ENCODE results near the gene NEDD8.

Gene NEDD8

DNA sequence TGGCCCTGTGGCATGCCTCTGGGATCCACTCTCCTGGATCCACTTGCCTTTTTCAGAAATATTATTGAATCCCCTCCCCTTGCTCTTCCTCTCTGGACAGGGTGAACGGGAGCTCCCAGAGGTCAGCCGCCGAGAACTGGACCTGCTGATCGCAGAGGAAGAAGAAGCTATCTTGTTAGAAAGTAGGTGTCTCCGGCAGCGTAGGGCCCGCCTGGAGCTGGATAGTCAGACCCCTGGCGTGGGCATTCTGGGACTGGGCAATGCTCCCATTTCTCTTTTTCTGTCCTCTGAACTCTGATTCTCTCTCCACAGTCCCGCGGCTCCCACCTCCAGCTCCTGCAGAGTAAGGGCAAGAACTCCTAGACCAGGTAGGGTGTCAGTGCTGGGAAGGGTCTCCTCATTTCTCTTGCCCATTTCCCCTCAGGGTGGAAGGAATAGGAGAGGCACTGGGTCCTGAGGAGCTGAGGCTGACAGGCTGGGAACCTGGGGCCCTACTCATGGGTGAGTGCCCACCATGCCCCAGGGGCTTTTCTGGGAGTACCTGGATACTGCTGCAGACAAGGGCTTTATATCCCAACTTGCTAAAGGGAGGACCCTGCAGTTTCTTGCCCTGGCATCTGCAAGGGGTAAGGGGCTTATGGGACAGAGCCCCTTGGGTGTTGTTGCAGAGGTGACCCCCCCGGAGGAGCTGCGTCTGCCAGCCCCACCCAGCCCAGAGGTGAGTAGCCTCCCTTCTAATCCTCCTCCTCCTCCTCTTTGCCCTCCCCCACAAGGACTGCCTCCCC, 54.9 kb downstream of the NEDD8 start:
- no peak for DNase-seq

DNA sequence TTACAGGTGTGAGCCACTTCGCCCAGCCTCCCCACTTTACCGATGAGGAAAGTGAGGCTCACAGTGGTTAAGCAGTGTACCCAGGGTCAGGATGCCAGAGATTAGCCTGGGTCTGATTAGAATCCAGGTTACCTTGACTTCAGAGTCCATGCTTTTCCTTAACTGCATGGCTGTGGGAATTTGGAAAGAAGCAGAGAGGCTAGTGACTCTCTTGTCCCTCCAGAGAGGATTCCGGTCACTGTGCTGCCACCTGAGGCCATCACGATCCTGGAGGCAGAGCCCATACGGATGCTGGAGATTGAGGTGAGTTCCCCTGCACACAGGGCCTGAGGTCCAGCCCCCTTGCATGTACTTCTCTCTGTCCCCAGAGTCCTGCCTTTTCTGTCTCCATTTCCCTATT, 55.6 kb downstream of the NEDD8 start:
- DNase-seq = no peak

DNA sequence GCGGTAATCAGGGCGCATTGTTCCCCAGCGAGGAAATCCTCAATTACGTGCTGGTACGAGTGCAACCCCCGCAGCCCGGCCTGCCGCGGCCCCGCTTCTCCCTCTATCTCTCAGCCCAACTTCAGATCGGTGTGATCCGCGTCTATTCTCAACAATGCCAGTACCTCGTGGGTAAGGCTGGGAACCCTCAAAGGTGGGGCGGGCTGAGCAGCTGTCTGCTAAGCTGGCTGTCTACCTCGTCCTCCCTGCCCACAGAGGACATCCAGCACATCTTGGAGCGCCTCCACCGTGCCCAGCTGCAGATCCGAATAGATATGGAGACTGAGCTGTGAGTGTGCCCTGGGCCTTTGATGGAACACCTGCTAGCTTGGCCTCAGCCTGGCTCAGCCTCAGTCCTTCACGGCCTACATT, 59.3 kb downstream of the NEDD8 start:
- DNase-seq = no peak

DNA sequence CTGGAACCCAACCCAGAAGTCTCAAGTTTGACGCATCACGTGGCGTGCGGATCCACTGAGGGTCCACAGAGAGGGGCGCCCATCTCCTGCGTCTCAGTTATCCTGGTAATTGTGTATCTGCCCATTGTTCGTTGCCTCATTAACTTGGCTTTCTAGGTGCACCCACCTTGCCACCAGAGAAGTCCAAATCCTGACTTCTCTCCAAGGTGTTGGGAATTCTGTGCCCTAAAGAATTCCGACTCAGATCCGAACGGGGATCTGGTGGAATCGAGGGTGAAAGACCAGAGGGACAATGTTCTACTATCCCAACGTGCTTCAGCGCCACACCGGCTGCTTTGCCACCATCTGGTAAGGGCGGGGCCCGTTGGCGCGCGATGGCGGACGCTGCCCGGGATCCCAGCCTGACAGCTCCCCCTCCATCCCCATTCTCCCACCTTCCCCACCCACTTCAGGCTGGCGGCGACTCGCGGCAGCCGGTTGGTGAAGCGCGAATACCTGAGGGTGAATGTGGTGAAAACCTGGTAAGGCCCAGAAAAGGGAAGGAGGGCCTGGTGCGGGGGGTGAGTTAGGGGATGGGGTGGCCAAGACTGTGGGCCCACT, 59.8 kb downstream of the NEDD8 start:
- no peak for DNase-seq

DNA sequence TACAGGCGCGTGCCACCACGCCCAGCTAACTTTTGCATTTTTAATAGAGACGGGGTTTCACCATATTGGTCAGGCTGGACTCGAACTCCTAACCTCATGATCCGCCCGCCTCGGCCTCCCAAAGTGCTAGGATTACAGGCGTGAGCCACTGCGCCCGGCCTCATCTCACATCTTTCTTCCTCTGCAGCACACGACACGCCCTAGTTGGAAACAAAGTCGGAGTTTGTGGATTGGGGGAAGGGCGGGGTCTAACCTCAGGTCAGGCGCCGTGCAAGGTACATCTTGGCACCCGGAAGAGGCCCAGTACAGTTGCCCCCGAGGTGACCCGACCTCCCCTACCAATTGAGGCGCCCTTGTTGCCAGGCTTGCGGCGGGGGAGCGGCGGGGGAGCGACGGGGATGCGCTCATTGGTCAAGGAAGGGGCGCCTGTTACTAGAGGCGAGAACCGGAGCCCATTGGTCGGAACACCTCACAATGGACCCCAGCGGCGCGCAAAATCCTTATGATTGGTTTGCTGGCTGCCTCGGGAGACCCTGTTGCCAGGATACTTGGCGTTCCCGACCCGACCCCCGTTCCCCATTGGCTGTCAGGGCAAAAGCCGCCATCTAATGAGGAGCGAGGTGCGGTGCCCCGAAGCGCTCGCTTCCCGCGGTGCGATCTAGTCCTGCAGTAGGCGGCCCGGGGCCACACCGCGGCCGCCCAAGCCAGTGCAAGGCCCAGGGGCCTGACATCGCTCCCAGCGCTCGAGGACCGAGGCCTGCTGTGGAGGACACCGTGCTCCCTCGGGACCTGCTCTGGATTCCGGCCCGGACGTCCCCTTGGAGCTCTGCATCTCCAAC, 60.5 kb downstream of the NEDD8 start, which contains the start of gene REC8:
Gene REC8 (plus strand): TSS at position 659 of the 839 bp plus-strand sequence. CDS start 473 bp downstream, outside the sequence.
- DNase-seq = peak; percentile 30

DNA sequence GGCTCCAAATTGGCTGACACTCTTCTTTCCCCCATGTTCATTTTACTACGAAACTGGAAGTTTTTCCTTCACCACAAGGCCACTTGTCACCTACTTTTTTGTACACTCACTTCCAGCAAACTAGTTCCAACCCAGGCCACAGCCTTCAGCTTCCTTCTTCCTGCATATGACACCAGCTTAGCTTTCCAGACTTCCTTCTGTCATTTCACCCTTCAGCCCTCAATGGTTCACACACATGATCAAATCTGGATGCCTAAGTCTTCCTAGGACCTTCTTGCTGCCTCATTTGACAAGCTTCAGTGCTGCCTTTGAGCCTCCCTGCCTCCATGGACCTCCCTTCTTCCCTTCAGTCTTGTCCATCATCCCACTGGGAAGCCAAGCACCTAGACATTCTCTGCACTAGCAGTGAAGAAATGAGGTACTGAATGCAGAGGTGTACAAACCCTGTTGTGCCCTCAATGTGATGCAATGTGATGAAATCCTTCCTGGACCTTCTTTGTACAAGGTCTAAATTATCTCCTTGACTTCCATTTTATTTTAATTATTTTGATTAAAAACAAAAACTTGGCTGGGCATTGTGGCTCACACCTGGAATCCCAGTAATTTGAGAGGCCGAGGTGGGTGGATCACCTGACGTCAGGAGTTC, 64.6 kb downstream of the NEDD8 start:
- no peak for DNase-seq
